IPS-18a (cell line): ENCODE results near the gene CDCP1.

Experiments
- H3K27ac ChIP-seq: one replicate; pipeline ENCODE4 v1.5.1; 2013; ENCODE audit warnings: low read length
- H3K27me3 ChIP-seq: one replicate; pipeline ENCODE4 v1.6.1; 2013; ENCODE audit warnings: mild to moderate bottlenecking, low read length; ENCODE audit not compliant: control insufficient read depth, insufficient read depth
- H3K36me3 ChIP-seq: one replicate; pipeline ENCODE4 v1.6.1; 2013; ENCODE audit warnings: low read depth, low read length; ENCODE audit not compliant: control insufficient read depth
- H3K4me1 ChIP-seq: one replicate; pipeline ENCODE4 v1.6.1; 2013; ENCODE audit warnings: low read depth, low read length; ENCODE audit not compliant: control insufficient read depth
- H3K4me3 ChIP-seq: one replicate; pipeline ENCODE4 v1.5.1; 2013; ENCODE audit warnings: low read length
- H3K9ac ChIP-seq: one replicate; pipeline ENCODE4 v1.6.1; 2013; ENCODE audit warnings: mild to moderate bottlenecking, low read length, moderate library complexity
- H3K9me3 ChIP-seq: one replicate; pipeline ENCODE4 v1.6.1; 2013; ENCODE audit warnings: low read depth, low read length; ENCODE audit not compliant: control insufficient read depth

The CDCP1 gene

DNA sequence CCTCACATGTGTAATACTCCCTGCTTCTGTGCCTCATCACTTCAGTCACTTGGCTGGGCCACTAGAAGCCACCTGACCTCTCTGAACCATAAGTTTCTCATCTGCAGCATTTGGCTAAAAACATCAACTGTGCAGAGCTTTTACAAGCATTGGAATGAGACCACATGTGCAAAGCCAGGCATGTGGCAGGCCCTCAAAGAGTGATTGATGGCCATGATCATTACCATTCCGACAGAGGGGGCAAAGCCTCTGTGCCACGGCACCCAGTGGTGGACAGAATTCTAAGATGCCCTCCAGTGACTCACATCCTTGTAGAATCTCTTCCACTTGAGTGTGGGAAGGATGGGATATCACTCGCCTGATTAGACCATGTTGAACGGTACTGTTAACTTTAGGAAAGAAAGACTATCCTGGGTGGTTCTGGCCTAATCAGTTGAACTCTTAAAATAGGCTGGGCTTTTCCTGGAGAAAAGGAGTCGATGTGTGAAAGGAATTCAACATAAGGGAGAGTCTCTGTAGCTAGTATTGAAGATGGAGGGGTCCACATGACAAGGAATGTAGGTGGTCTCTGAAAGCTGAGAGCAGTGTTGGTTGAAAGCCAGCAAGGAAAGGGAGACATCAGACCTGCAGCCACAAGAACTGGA, 13.5 kb downstream of the CDCP1 start:
- Histone ChIP-seq H3K9ac (no peak overlapping the region), H3K4me1 (no peaks in the 10 kb centered on the region), H3K36me3 (no peaks in the 10 kb centered on the region), H3K9me3 (no peaks in the 10 kb centered on the region), H3K27me3 (no peaks in the 10 kb centered on the region), H3K27ac (no peak overlapping the region), H3K4me3 (no peak overlapping the region)

GRCh38 chr3:45131201-45131600, 15.0 kb downstream of the CDCP1 start:
- Histone ChIP-seq H3K27me3 (no peaks in the 10 kb centered on the region), H3K27ac (no peak overlapping the region), H3K9me3 (no peaks in the 10 kb centered on the region), H3K4me3 (no peak overlapping the region), H3K9ac (no peak overlapping the region), H3K4me1 (no peaks in the 10 kb centered on the region), H3K36me3 (no peaks in the 10 kb centered on the region)

DNA sequence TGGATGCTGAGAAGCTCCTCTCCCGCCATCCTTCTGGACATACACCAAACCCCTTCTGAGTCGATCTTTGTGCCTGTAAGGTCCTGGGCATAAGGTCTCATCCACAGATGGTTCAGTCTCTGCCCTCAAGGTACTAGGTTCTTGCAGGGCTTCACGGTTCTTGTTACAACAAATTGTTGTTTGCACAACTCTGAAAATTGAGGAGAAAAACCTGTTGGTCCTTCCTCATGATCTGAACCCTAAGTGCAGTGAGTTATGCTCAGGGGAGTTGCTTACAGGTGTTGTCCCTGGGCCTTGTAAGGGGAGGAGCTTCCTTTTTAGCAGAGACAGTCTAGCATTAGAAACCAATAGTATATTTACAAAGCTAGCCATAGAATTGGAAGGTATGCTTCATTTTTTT, 15.7 kb downstream of the CDCP1 start:
- H3K4me1 ChIP-seq = no peaks in the 10 kb centered on the region
- H3K9me3 ChIP-seq = no peaks in the 10 kb centered on the region
- H3K36me3 ChIP-seq = no peaks in the 10 kb centered on the region
- H3K27me3 ChIP-seq = no peaks in the 10 kb centered on the region
- no peak overlapping the region for H3K4me3 ChIP-seq
- H3K27ac ChIP-seq = no peak overlapping the region
- H3K9ac ChIP-seq = no peak overlapping the region

DNA sequence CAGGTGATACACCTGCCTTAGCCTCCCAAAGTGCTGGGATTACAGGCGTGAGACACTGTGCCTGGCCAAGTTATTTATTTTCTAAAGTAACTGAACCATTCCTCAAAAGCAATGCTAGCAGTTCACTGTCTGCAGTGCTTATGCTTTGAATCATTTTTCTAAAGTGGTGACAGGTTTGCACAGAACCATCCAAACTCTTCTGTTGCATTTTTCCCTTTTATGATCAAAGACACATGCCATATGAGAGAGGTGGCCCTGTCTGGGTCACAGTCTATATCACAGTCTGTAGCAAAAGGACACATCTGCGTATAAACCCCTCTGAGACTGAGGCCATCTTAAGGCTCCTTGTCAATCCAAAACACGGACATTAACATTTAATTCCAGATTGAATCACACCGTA, 17.2 kb downstream of the CDCP1 start:
- H3K36me3 ChIP-seq = no peaks in the 10 kb centered on the region
- no peaks in the 10 kb centered on the region for H3K27me3 ChIP-seq
- no peak overlapping the region for H3K9ac ChIP-seq
- H3K4me1 ChIP-seq = no peaks in the 10 kb centered on the region
- no peak overlapping the region for H3K4me3 ChIP-seq
- no peaks in the 10 kb centered on the region for H3K9me3 ChIP-seq
- H3K27ac ChIP-seq = no peak overlapping the region

- no peaks in the 10 kb centered on the region for H3K27me3 ChIP-seq
- H3K4me3 ChIP-seq = no peak overlapping the region
- H3K36me3 ChIP-seq = no peaks in the 10 kb centered on the region
- no peaks in the 10 kb centered on the region for H3K4me1 ChIP-seq
- H3K9me3 ChIP-seq = no peaks in the 10 kb centered on the region
- no peak overlapping the region for H3K27ac ChIP-seq
- no peak overlapping the region for H3K9ac ChIP-seq
Observed at GRCh38 chr3:45127130-45127822, 18.9 kb downstream of the CDCP1 start.

GRCh38 chr3:45126730-45127129, 19.4 kb downstream of the CDCP1 start:
- Histone ChIP-seq H3K27me3 (no peaks in the 10 kb centered on the region), H3K36me3 (no peaks in the 10 kb centered on the region), H3K4me1 (no peaks in the 10 kb centered on the region), H3K9me3 (no peaks in the 10 kb centered on the region), H3K27ac (no peak overlapping the region), H3K9ac (no peak overlapping the region), H3K4me3 (no peak overlapping the region)

- H3K9me3 ChIP-seq = no peaks in the 10 kb centered on the region
- no peak overlapping the region for H3K9ac ChIP-seq
- H3K4me3 ChIP-seq = no peak overlapping the region
- no peaks in the 10 kb centered on the region for H3K27me3 ChIP-seq
- no peaks in the 10 kb centered on the region for H3K36me3 ChIP-seq
- no peak overlapping the region for H3K27ac ChIP-seq
- no peaks in the 10 kb centered on the region for H3K4me1 ChIP-seq
Observed at GRCh38 chr3:45125550-45126026, 20.6 kb downstream of the CDCP1 start.

- Histone ChIP-seq H3K4me1 (no peaks in the 10 kb centered on the region), H3K9ac (no peak overlapping the region), H3K27me3 (no peaks in the 10 kb centered on the region), H3K9me3 (no peaks in the 10 kb centered on the region), H3K27ac (no peak overlapping the region), H3K36me3 (no peaks in the 10 kb centered on the region), H3K4me3 (no peak overlapping the region)
Observed at GRCh38 chr3:45124956-45125355, 21.2 kb downstream of the CDCP1 start.

DNA sequence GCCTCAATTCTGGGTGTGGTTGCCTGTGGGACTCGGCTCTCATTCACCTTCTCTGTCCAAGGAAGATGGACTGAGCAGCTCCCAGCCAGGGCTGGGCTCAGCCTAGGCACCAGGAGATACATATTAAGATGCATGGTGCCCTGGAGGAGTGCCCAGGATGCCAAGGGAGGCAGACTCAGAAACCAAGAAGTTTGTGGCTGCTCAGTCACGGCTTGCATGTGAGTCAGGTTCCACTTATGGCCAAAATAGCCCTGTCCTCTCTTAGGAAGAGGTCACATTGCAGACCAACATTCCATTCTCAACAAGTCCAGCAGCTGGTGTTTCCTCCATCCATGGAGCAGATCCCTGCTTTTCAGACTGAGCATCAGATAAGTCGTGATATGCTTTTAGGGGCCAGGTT, 21.8 kb downstream of the CDCP1 start:
- Histone ChIP-seq H3K9me3 (no peaks in the 10 kb centered on the region), H3K36me3 (no peaks in the 10 kb centered on the region), H3K4me1 (no peaks in the 10 kb centered on the region), H3K9ac (no peak overlapping the region), H3K27me3 (no peaks in the 10 kb centered on the region), H3K27ac (no peak overlapping the region), H3K4me3 (no peak overlapping the region)

DNA sequence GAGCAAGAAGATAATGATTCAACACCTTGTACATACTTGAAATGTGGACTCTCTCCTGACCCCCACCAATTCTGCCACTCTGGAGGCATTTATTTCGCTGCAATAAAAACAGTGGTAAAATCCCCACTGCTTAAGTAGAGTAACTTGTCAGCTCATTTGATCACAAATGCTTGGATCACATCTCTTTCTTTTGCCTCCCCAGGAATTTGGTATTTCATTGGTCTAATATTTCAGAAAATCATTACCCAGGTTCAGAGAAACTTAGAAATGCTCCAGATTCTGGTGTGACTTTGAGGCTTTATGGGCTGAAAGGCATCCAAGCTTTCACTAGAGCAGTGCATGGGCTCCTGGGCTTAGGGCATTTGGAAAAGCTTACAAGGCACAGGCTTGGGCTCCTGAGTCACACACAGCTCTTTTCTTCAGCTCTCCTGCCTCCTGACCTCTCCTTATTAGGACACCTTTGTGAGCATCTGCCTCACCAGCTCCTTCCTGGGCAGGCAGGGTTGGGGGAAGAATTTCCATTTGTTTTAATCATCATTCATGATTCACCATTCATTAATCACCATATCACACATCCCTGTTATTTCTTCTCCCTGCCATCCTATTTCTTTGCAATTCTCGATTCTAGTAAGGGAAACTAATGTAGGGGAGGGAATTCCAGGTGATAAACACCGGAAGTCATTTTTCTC, 22.5 kb downstream of the CDCP1 start:
- Histone ChIP-seq H3K4me1 (no peaks in the 10 kb centered on the region), H3K27ac (no peak overlapping the region), H3K27me3 (no peaks in the 10 kb centered on the region), H3K4me3 (no peak overlapping the region), H3K9me3 (no peaks in the 10 kb centered on the region), H3K9ac (no peak overlapping the region), H3K36me3 (no peaks in the 10 kb centered on the region)

- Histone ChIP-seq H3K4me3 (no peak overlapping the region), H3K9ac (no peak overlapping the region), H3K27me3 (no peaks in the 10 kb centered on the region), H3K36me3 (no peaks in the 10 kb centered on the region), H3K27ac (no peak overlapping the region), H3K9me3 (no peaks in the 10 kb centered on the region), H3K4me1 (no peaks in the 10 kb centered on the region)
Observed at GRCh38 chr3:45123030-45123429, 23.1 kb downstream of the CDCP1 start.
